SK-N-SH treated with all-trans-retinoic acid at 6 μM for 48 hours (cell line): ENCODE measurements around the gene CELF5.

Experiments used
- ATAC-seq: fragments of 200-7000 bp; cut with Tn5 transposase; 3 replicates; pipeline ENCODE4 v1.9.1; 2020; ENCODE audit warnings: mild to moderate bottlenecking, moderate library complexity
- ARNTL ChIP-seq: fragments of 450-650 bp; formaldehyde crosslinking; IDR thresholded peaks from 2 replicates; pipeline ENCODE4 v1.5.0; 2020; ENCODE audit warnings: low read depth, mild to moderate bottlenecking, moderate library complexity, borderline replicate concordance
- BACH2 ChIP-seq: fragments of 250-450 bp; sonication (Bioruptor Pico); IDR thresholded peaks from 2 replicates; pipeline ENCODE4 v1.9.0; 2021; ENCODE audit warnings: mild to moderate bottlenecking, borderline replicate concordance
- CREB5 ChIP-seq: fragments of 250-450 bp; sonication (Bioruptor Pico); IDR thresholded peaks from 2 replicates; pipeline ENCODE4 v1.5.1; 2020; ENCODE audit warnings: low read depth, mild to moderate bottlenecking, moderate library complexity
- CSDC2 ChIP-seq: fragments of 250-450 bp; sonication (Bioruptor Pico); IDR thresholded peaks from 2 replicates; pipeline ENCODE4 v1.5.0; 2020; ENCODE audit warnings: mild to moderate bottlenecking, moderate library complexity
- CSRNP3 ChIP-seq: fragments of 250-450 bp; sonication (Bioruptor Pico); IDR thresholded peaks from 2 replicates; pipeline ENCODE4 v1.5.1; 2021; ENCODE audit warnings: mild to moderate bottlenecking, moderate library complexity
- ESRRG ChIP-seq: fragments of 250-450 bp; sonication (Bioruptor Pico); IDR thresholded peaks from 2 replicates; pipeline ENCODE4 v1.6.1; 2021; ENCODE audit warnings: mild to moderate bottlenecking
- GLIS3 ChIP-seq: fragments of 250-450 bp; sonication (Bioruptor Pico); IDR thresholded peaks from 2 replicates; pipeline ENCODE4 v1.5.0; 2020; ENCODE audit warnings: mild to moderate bottlenecking, moderate library complexity
- ISL1 ChIP-seq: fragments of 250-450 bp; sonication (Bioruptor Pico); IDR thresholded peaks from 2 replicates; pipeline ENCODE4 v2.1.2; 2022; ENCODE audit warnings: mild to moderate bottlenecking, moderate library complexity
- OSR1 ChIP-seq: fragments of 250-450 bp; sonication (Bioruptor Pico); IDR thresholded peaks from 2 replicates; pipeline ENCODE4 v1.8.0; 2022; ENCODE audit warnings: moderate library complexity, mild to moderate bottlenecking, inconsistent platforms
- PATZ1 ChIP-seq: fragments of 250-450 bp; sonication (Bioruptor Pico); IDR thresholded peaks from 2 replicates; pipeline ENCODE4 v1.8.0; 2020; ENCODE audit warnings: mild to moderate bottlenecking, moderate library complexity, borderline replicate concordance
- POU6F1 ChIP-seq: fragments of 250-450 bp; sonication (Bioruptor Pico); IDR thresholded peaks from 2 replicates; pipeline ENCODE4 v1.8.0; 2021; ENCODE audit warnings: low read depth, mild to moderate bottlenecking, moderate library complexity, borderline replicate concordance
- PPARA ChIP-seq: fragments of 250-450 bp; sonication (Bioruptor Pico); IDR thresholded peaks from 2 replicates; pipeline ENCODE4 v1.5.0; 2020; ENCODE audit warnings: mild to moderate bottlenecking, borderline replicate concordance
- RARB ChIP-seq: fragments of 250-450 bp; sonication (Bioruptor Pico); IDR thresholded peaks from 2 replicates; pipeline ENCODE4 v1.8.0; 2021; ENCODE audit warnings: mild to moderate bottlenecking, moderate library complexity
- SNAI2 ChIP-seq: fragments of 250-450 bp; sonication (Bioruptor Pico); IDR thresholded peaks from 2 replicates; pipeline ENCODE4 v1.5.0; 2020; ENCODE audit warnings: mild to moderate bottlenecking, moderate library complexity
- TOX ChIP-seq: fragments of 250-450 bp; sonication (Bioruptor Pico); IDR thresholded peaks from 2 replicates; pipeline ENCODE4 v1.8.0; 2021; ENCODE audit warnings: mild to moderate bottlenecking, moderate library complexity, borderline replicate concordance
- TSHZ2 ChIP-seq: fragments of 250-450 bp; sonication (Bioruptor Pico); IDR thresholded peaks from 2 replicates; pipeline ENCODE4 v1.5.0; 2020; ENCODE audit warnings: mild to moderate bottlenecking, moderate library complexity
- ZC3H10 ChIP-seq: fragments of 250-450 bp; sonication (Bioruptor Pico); IDR thresholded peaks from 2 replicates; pipeline ENCODE4 v1.5.1; 2021; ENCODE audit warnings: mild to moderate bottlenecking, moderate library complexity
- ZFP3 ChIP-seq: fragments of 250-450 bp; sonication (Bioruptor Pico); IDR thresholded peaks from 2 replicates; pipeline ENCODE4 v1.5.0; 2020; ENCODE audit warnings: mild to moderate bottlenecking, moderate library complexity
- ZFP30 ChIP-seq: fragments of 450-650 bp; formaldehyde crosslinking; IDR thresholded peaks from 2 replicates; pipeline ENCODE4 v1.5.0; 2022; ENCODE audit warnings: mild to moderate bottlenecking, moderate library complexity
- ZNF565 ChIP-seq: fragments of 450-650 bp; formaldehyde crosslinking; conservative IDR thresholded peaks from 2 replicates; pipeline ENCODE4 v1.5.0; 2020; ENCODE audit warnings: low read depth, mild to moderate bottlenecking, moderate library complexity
- ZNF70 ChIP-seq: fragments of 450-650 bp; formaldehyde crosslinking; IDR thresholded peaks from 2 replicates; pipeline ENCODE4 v1.5.0; 2020; ENCODE audit warnings: mild to moderate bottlenecking, moderate library complexity
- ZNF8 ChIP-seq: fragments of 450-650 bp; formaldehyde crosslinking; IDR thresholded peaks from 2 replicates; pipeline ENCODE4 v1.5.0; 2020; ENCODE audit warnings: mild to moderate bottlenecking, moderate library complexity

CELF5 gene

GRCh38 chr19:3175781-3176714 is 48.4 kb upstream of the CELF5 start (continued):
- TF ChIP-seq PPARA, result no peak
- TF ChIP-seq ARNTL (CRISPR knock-in tag), result no peak
- no peak for TF ChIP-seq POU6F1 (CRISPR knock-in tag)
- no peak for TF ChIP-seq ZNF70 (CRISPR knock-in tag)
- no peak for TF ChIP-seq ZFP30 (CRISPR knock-in tag)
- TF ChIP-seq CSDC2 (CRISPR knock-in tag), result no peak

- TF ChIP-seq PATZ1, result no peak
- TF ChIP-seq PPARA, result no peak
- TF ChIP-seq CREB5, result no peak
- TF ChIP-seq ZNF8 (CRISPR knock-in tag), result no peak
- no peak for TF ChIP-seq ZC3H10 (CRISPR knock-in tag)
- no peak for TF ChIP-seq SNAI2 (CRISPR knock-in tag)
- TF ChIP-seq TSHZ2 (CRISPR knock-in tag), result no peak
- TF ChIP-seq ZNF70 (CRISPR knock-in tag), result no peak
- no peak for TF ChIP-seq ESRRG (CRISPR knock-in tag)
- TF ChIP-seq ZFP30 (CRISPR knock-in tag), result no peak
- TF ChIP-seq RARB (CRISPR knock-in tag), result no peak
- TF ChIP-seq ZFP3 (CRISPR knock-in tag), result no peak
- TF ChIP-seq CSDC2 (CRISPR knock-in tag), result no peak
- TF ChIP-seq TOX (CRISPR knock-in tag), result no peak
- TF ChIP-seq ZNF565, result no peak
- no peak for TF ChIP-seq CSRNP3 (CRISPR knock-in tag)
- no peak for TF ChIP-seq BACH2
- TF ChIP-seq ISL1 (CRISPR knock-in tag), result no peak
- no peak for TF ChIP-seq GLIS3 (CRISPR knock-in tag)
- TF ChIP-seq OSR1 (CRISPR knock-in tag), result no peak
- ATAC-seq, result peak; percentile 59
Measured at GRCh38 chr19:3176715-3177501, 47.6 kb upstream of the CELF5 start.
